ENCODE measurements around the gene YPEL2. TPM values are rescaled to one million over a fixed set of nuclear protein-coding genes. Genes with fewer than 3 reads are reported as not detected.

The YPEL2 gene
- total and polyA plus RNA-seq, 2 of the 13 experiments (the other 11 are each of a cell fraction or from before 2014, with no cell fraction given) = 8.5 to 21.1 TPM

DNA sequence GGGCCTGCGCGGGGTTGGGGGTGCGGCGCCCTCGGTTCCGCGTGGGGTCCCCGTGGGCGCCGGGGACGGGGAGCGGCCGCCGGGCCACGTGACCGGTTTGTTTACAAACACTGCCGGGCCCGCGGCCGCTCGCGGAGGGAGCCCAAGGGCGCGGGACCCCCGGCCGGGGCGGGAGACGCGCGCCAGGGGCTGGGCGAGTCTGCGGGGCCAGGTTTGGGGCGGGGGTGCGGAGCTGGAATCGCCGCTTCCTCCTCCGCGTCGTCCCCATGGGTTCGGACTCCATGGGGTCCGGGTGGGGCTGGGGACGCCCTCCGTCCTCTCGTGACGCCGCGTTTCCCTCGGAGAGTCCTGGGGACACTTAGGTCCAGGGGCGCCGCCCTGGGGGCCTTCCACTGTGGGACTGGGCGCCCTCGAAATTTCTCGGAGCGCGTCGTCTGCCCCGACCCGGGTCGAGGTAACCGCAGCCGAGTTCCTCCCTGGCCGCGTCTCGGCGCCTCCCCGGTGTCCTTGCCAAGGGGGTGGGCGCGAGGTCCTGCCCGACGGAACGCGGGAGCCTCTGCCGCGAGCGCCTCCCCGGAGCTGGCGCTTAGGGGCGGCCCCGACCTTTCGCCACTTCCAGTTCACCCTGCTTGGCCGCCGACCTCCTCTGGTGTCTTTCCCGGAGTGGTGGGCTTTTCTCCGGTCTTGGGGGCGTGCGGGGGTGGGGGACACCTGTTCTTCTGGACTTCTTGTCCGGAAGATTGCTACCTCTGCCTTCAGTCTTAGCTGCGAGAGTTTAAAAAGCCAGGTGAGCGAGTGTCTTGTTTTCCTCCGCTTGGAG, 684 bp downstream of the YPEL2 start (continued):
- TF ChIP-seq, protein P1, sequence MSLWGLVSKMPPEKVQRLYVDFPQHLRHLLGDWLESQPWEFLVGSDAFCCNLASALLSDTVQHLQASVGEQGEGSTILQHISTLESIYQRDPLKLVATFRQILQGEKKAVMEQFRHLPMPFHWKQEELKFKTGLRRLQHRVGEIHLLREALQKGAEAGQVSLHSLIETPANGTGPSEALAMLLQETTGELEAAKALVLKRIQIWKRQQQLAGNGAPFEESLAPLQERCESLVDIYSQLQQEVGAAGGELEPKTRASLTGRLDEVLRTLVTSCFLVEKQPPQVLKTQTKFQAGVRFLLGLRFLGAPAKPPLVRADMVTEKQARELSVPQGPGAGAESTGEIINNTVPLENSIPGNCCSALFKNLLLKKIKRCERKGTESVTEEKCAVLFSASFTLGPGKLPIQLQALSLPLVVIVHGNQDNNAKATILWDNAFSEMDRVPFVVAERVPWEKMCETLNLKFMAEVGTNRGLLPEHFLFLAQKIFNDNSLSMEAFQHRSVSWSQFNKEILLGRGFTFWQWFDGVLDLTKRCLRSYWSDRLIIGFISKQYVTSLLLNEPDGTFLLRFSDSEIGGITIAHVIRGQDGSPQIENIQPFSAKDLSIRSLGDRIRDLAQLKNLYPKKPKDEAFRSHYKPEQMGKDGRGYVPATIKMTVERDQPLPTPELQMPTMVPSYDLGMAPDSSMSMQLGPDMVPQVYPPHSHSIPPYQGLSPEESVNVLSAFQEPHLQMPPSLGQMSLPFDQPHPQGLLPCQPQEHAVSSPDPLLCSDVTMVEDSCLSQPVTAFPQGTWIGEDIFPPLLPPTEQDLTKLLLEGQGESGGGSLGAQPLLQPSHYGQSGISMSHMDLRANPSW (CRISPR knock-in tag; IDR thresholded peaks at IDR 0.05; ENCODE audit: borderline replicate concordance) = no peak
- TF ChIP-seq ZNF350 (CRISPR knock-in tag; IDR thresholded peaks at IDR 0.05; ENCODE audit: borderline replicate concordance, low read depth) (no peak), ZNF782 (CRISPR knock-in tag; IDR thresholded peaks at IDR 0.05; ENCODE audit: borderline replicate concordance) (no peak; the same call in 1 of the 2 replicates), HMG20A (CRISPR knock-in tag; IDR thresholded peaks at IDR 0.05; ENCODE audit: borderline replicate concordance) (no peak), ZNF790 (CRISPR knock-in tag; IDR thresholded peaks at IDR 0.05; ENCODE audit: borderline replicate concordance) (peak; percentile 47), SUZ12 (IDR thresholded peaks at IDR 0.05; ENCODE audit: low read depth, low read length) (no peak), TAF1 (CRISPR knock-in tag; IDR thresholded peaks at IDR 0.05) (no peak), SALL2 (CRISPR knock-in tag; IDR thresholded peaks at IDR 0.05) (0 out of 2 replicates have a peak, but pooled peaks have one; percentile 32), ZNF607 (CRISPR knock-in tag; IDR thresholded peaks at IDR 0.05; ENCODE audit: borderline replicate concordance) (peak; percentile 70; the same call in 1 of the 2 replicates), ZNF260 (CRISPR knock-in tag; IDR thresholded peaks at IDR 0.05; ENCODE audit: borderline replicate concordance, low read depth) (no peak), SP5 (CRISPR knock-in tag; IDR thresholded peaks at IDR 0.05; ENCODE audit: borderline replicate concordance, low read depth) (no peak), ZNF431 (CRISPR knock-in tag; IDR thresholded peaks at IDR 0.05; ENCODE audit: borderline replicate concordance, low read depth) (no peak), MEIS2 (CRISPR knock-in tag; IDR thresholded peaks at IDR 0.05) (no peak), HDAC6 (IDR thresholded peaks at IDR 0.05; ENCODE audit: low read depth, low read length) (no peak), ZNF136 (CRISPR knock-in tag; IDR thresholded peaks at IDR 0.05; ENCODE audit: low read depth) (0 out of 2 replicates have a peak, but pooled peaks have one; percentile 37), HHEX (CRISPR knock-in tag; IDR thresholded peaks at IDR 0.05) (no peak)
- TF ChIP-seq, protein P2, sequence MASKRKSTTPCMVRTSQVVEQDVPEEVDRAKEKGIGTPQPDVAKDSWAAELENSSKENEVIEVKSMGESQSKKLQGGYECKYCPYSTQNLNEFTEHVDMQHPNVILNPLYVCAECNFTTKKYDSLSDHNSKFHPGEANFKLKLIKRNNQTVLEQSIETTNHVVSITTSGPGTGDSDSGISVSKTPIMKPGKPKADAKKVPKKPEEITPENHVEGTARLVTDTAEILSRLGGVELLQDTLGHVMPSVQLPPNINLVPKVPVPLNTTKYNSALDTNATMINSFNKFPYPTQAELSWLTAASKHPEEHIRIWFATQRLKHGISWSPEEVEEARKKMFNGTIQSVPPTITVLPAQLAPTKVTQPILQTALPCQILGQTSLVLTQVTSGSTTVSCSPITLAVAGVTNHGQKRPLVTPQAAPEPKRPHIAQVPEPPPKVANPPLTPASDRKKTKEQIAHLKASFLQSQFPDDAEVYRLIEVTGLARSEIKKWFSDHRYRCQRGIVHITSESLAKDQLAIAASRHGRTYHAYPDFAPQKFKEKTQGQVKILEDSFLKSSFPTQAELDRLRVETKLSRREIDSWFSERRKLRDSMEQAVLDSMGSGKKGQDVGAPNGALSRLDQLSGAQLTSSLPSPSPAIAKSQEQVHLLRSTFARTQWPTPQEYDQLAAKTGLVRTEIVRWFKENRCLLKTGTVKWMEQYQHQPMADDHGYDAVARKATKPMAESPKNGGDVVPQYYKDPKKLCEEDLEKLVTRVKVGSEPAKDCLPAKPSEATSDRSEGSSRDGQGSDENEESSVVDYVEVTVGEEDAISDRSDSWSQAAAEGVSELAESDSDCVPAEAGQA (IDR thresholded peaks at IDR 0.05; ENCODE audit: low read depth) = no peak
- TF ChIP-seq, protein P2 (CRISPR knock-in tag; IDR thresholded peaks at IDR 0.05; ENCODE audit: borderline replicate concordance) = no peak
- TF ChIP-seq, protein P3, sequence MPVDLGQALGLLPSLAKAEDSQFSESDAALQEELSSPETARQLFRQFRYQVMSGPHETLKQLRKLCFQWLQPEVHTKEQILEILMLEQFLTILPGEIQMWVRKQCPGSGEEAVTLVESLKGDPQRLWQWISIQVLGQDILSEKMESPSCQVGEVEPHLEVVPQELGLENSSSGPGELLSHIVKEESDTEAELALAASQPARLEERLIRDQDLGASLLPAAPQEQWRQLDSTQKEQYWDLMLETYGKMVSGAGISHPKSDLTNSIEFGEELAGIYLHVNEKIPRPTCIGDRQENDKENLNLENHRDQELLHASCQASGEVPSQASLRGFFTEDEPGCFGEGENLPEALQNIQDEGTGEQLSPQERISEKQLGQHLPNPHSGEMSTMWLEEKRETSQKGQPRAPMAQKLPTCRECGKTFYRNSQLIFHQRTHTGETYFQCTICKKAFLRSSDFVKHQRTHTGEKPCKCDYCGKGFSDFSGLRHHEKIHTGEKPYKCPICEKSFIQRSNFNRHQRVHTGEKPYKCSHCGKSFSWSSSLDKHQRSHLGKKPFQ (CRISPR knock-in tag; IDR thresholded peaks at IDR 0.05; ENCODE audit: insufficient replicate concordance) = no peak
